ENCODE data around the gene CPB1.

DNA sequence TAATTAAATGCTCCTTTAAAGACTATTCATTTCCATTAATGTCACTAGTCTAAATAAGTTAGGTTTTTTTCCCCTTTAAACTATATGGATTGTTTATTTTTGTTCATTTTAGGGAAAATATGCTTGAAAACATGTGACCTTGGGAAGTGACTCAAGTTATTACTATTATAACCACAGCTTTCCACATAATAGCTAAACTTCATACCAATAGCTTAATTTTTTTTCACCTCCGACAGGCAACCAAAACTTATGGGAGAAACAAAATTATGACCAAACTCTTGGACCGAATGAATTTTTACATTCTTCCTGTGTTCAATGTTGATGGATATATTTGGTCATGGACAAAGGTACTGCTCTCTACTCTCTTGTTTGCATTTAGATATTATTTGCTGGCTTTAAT, 53.7 kb downstream of the CPB1 start:
- TF ChIP-seq SP1 (IDR thresholded peaks at IDR 0.05) (no peak), YY1 (IDR thresholded peaks at IDR 0.05) (no peak), CTCF (IDR thresholded peaks at IDR 0.05; ENCODE audit: low read depth, low read length, missing input control) (no peak), REST (IDR thresholded peaks at IDR 0.05) (no peak), EGR1 (IDR thresholded peaks at IDR 0.05; ENCODE audit: low read depth in 2 of 2) (no peak), RXRA (IDR thresholded peaks at IDR 0.05) (no peak), MAX (IDR thresholded peaks at IDR 0.05) (no peak), RAD21 (IDR thresholded peaks at IDR 0.05) (no peak), TAF1 (conservative IDR thresholded peaks at IDR 0.05) (no peak)

Measured in liver (tissue), 3 donors.